IPS-15b (cell line): ENCODE data around the gene SNX13.

ENCODE experiments used
- H3K27me3 ChIP-seq: one replicate; pipeline ENCODE4 v1.6.1; 2013; ENCODE audit warnings: low read length; ENCODE audit not compliant: control insufficient read depth, insufficient read depth
- H3K36me3 ChIP-seq: one replicate; pipeline ENCODE4 v1.6.1; 2013; ENCODE audit warnings: low read length; ENCODE audit not compliant: control insufficient read depth, insufficient read depth
- H3K4me1 ChIP-seq: one replicate; pipeline ENCODE4 v1.6.1; 2013; ENCODE audit warnings: mild to moderate bottlenecking, low read length; ENCODE audit not compliant: control insufficient read depth, insufficient read depth
- H3K4me3 ChIP-seq: one replicate; pipeline ENCODE4 v1.5.1; 2013; ENCODE audit warnings: low read depth, low read length
- H3K9ac ChIP-seq: one replicate; pipeline ENCODE4 v1.6.1; 2013; ENCODE audit warnings: low read depth, mild to moderate bottlenecking, low read length
- H3K9me3 ChIP-seq: one replicate; pipeline ENCODE4 v1.6.1; 2013; ENCODE audit warnings: mild to moderate bottlenecking, low read length; ENCODE audit not compliant: control insufficient read depth, insufficient read depth

The SNX13 gene

DNA sequence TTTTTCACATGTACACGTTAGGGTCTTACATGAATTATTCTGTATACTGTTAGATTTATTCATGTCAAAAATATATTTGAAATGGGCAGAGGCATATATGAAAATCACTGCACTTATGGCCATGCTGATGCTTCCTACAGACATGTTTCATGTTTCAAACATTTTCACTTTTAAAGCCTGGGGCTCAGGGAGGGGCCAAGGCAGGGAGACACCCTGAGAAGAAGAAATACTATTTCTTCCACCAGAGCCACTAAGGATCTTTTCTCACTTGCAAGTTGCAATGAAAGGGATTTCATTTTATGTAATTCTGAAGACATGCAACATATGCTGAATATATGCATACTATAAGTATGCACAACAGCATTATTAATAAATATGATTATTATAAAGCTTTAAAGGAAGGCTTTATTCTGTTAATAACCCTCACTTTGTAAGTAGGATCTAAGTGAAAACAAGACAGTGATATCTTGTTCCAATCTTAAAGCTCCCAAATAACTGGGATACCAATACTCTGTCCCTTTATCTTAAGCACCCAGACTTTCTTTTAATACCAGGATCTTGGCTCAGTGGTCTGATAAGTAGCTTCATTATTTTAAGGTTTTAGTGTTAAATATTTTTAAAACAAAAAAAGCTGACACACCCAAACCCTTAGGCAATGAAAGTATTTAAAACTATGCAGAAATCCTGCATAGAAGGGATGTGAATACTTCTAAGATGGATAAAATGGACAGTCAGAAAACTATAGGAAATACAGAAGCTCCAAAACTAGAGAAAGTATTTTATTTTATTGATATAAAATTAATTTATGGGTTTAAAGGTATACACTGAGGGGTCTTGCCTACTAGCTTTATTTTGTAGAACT, 148.0 kb downstream of the SNX13 start:
- Histone ChIP-seq H3K4me1 (no peaks in the 10 kb centered on the region), H3K9ac (no peak overlapping the region), H3K9me3 (no peaks in the 10 kb centered on the region), H3K4me3 (no peak overlapping the region), H3K36me3 (no peaks in the 10 kb centered on the region), H3K27me3 (no peaks in the 10 kb centered on the region)

DNA sequence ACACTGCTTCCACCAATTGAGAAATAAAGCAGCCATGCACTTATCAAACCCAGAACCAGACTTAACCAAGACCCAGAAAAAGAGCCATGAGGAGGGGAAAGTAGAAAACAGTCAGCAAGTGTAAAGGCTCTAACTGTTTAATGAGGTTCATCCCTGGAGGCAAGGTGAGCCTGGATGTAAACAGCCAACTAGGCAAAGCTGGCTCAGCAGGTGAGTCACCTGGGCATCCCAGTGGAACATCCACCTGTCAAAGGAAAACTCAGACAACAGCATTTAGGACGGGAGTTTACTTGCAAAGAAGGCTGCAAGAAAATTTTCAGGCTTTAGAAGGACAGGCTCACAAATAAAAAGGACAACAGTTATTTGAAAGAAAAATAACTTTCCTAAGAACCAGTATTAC, 153.0 kb downstream of the SNX13 start:
- Histone ChIP-seq H3K36me3 (no peaks in the 10 kb centered on the region), H3K4me3 (no peak overlapping the region), H3K27me3 (no peaks in the 10 kb centered on the region), H3K9me3 (no peaks in the 10 kb centered on the region), H3K4me1 (no peaks in the 10 kb centered on the region), H3K9ac (no peak overlapping the region)

DNA sequence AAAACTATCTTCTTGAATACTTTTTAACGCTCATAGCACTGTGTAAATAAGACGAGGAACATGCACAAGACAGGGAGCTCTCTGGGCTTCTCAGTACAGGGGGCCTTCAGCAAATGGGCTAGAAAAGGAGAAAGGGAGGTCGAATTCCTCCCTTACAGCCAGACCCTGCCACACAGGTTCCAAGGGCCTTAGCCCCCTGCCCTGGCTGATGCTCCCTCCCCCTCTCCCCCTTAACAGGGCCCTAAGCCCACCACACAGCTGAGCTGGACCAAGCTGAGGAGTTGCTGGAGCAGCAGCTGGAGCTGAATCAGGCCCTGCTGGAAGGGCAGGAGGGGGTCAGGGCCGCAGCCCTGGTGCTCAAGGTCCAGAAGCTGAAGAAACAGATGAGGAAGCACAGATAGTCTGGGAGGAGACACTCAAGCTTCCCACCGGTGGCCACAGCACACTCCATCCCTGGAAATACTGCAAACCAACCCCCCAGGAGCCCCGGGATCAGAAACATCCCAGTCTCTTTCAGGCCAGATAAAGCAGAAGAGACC, 153.9 kb downstream of the SNX13 start:
- no peaks in the 10 kb centered on the region for H3K4me1 ChIP-seq
- H3K4me3 ChIP-seq, result no peak overlapping the region
- H3K9ac ChIP-seq, result no peak overlapping the region
- H3K36me3 ChIP-seq, result no peaks in the 10 kb centered on the region
- H3K9me3 ChIP-seq, result no peaks in the 10 kb centered on the region
- H3K27me3 ChIP-seq, result no peaks in the 10 kb centered on the region

DNA sequence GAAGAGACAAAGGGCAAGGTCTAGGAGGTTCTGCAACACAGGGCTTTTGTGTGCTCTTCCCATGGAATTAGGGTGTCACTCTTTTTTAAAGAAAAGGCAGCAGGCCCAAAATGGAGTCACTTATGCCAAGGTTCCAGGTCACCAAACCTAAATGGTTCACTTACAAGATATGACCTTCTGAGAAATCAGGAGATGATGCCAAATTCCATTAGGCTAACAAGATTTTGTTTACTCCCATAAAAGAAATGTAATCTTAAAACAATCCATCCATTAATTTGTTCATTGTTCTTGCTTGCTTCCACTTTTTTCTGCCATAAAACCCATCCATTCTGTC, 158.1 kb downstream of the SNX13 start:
- Histone ChIP-seq H3K9me3 (no peaks in the 10 kb centered on the region), H3K4me3 (no peak overlapping the region), H3K27me3 (no peaks in the 10 kb centered on the region), H3K4me1 (no peaks in the 10 kb centered on the region), H3K36me3 (no peaks in the 10 kb centered on the region), H3K9ac (no peak overlapping the region)

DNA sequence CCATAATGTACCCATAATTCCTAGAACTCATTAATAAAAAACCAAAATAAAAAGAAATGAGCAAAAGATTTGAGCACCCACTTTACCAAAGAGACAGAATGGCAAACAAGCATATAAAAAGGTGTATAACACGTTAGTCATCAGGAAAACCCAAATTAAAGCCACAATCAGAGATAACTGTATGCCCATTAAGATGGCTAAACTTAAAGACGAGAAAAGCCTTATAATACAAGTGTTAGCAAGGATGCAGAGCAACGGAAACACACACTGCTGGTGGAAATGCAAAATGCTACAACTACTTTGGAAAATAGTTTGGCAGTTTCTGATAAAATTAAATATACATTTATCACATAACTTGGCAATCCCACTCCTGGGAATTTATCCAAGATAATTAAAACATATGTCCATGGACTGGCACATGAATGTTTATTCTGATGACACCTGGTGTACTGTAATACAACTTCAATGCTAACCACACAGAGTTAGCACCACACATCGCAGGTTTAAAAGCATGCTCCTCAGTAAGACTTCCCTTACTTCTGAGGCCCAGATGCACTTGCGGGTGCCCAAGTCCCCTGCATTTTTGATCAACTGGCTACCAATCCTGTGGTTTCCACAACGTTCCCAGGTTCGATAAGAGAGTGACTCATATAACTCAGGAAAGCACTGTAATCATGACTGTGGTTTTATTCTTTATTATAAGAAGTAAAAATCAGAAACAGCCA, 158.6 kb downstream of the SNX13 start:
- H3K9ac ChIP-seq, result no peak overlapping the region
- H3K27me3 ChIP-seq, result no peaks in the 10 kb centered on the region
- H3K4me3 ChIP-seq, result no peak overlapping the region
- H3K4me1 ChIP-seq, result no peaks in the 10 kb centered on the region
- H3K9me3 ChIP-seq, result no peaks in the 10 kb centered on the region
- no peaks in the 10 kb centered on the region for H3K36me3 ChIP-seq

DNA sequence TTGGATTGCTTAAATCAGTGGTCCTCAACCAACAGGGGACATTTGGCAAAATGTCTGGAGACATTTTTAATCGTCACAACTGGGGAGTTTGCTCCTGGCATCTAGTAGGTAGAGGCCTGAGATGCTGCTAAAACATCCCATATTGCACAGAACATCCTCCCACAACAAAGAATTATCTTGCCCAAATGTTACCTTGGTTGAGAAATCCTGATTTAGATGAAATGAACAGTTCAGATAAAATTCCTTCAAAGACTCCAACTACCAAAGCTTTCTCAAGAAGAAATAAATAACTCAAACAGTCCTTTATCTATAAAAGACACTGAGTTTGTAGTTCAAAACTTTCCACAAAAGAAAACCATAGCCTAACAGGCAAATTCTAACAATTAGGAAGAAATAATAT, 160.9 kb downstream of the SNX13 start:
- Histone ChIP-seq H3K4me3 (no peak overlapping the region), H3K27me3 (no peaks in the 10 kb centered on the region), H3K9me3 (no peaks in the 10 kb centered on the region), H3K4me1 (no peaks in the 10 kb centered on the region), H3K9ac (no peak overlapping the region), H3K36me3 (no peaks in the 10 kb centered on the region)

DNA sequence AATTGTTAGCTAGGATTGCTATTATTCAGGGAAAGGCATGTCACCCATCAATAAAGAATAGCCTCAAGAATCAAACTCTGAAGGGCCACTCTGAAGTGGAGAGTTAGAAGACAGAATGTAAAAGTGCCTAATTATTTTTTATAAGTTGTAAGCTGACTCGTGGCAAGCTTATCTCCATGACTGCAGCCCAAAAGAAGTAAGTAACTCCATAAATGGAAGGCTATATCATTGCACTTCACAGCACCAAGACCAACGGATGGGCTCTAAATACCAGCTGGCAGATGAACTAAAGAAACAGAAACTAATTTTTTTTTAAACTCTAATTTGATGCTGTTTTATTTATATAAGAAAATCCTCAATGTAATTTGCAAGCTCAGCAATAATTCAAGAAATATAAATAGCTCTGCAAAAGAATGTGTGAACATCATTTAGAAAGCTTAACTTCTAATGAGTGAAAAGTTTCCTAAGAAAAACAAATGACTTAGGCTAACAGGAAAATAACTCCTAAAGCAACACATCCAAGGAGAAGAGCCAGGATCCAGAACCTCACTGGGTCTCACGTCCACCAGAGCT, 165.5 kb downstream of the SNX13 start:
- Histone ChIP-seq H3K9ac (no peak overlapping the region), H3K36me3 (no peaks in the 10 kb centered on the region), H3K27me3 (no peaks in the 10 kb centered on the region), H3K4me3 (no peak overlapping the region), H3K4me1 (peaks cover 10% of the 10 kb centered on the region), H3K9me3 (no peaks in the 10 kb centered on the region)

DNA sequence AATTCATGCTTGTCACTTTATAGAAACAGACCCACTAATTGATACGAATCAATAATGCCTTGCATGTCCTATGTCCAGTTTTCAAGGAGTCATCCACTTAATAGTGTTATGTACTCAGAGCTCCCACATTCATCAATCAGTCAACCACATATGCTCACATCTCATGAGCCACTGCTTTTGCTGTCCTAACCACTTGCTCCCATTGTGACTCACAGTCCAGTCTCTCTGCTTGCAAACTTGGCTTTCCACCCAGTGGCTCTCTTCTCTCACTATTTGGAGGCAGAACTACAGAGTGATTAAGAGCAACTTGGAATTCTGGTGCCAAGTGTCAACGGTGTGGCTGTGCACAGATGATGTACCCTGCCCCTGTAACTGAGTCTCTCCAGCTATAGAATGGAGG, 166.0 kb downstream of the SNX13 start:
- no peaks in the 10 kb centered on the region for H3K36me3 ChIP-seq
- no peaks in the 10 kb centered on the region for H3K9me3 ChIP-seq
- peaks cover 10% of the 10 kb centered on the region for H3K4me1 ChIP-seq
- no peak overlapping the region for H3K4me3 ChIP-seq
- no peak overlapping the region for H3K9ac ChIP-seq
- H3K27me3 ChIP-seq, result no peaks in the 10 kb centered on the region

DNA sequence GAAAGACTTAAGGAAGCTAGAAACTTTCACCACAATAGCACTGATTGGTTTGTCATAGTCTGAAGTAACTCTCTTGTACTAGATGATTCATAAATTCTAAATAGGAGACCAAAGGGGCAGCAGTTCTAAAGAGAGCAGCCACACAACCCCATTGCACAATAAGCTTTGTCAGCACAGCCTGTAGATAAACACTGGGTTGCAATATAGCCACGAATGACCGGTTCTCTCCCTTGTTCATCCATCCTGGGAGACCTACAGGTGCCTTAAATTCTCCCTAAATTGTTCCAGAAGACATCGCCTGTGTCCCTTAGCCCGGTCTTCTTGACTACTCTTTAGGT, 167.0 kb downstream of the SNX13 start:
- no peak overlapping the region for H3K9ac ChIP-seq
- H3K4me3 ChIP-seq, result no peak overlapping the region
- no peaks in the 10 kb centered on the region for H3K36me3 ChIP-seq
- no peaks in the 10 kb centered on the region for H3K9me3 ChIP-seq
- no peaks in the 10 kb centered on the region for H3K27me3 ChIP-seq
- H3K4me1 ChIP-seq, result peaks cover 10% of the 10 kb centered on the region

DNA sequence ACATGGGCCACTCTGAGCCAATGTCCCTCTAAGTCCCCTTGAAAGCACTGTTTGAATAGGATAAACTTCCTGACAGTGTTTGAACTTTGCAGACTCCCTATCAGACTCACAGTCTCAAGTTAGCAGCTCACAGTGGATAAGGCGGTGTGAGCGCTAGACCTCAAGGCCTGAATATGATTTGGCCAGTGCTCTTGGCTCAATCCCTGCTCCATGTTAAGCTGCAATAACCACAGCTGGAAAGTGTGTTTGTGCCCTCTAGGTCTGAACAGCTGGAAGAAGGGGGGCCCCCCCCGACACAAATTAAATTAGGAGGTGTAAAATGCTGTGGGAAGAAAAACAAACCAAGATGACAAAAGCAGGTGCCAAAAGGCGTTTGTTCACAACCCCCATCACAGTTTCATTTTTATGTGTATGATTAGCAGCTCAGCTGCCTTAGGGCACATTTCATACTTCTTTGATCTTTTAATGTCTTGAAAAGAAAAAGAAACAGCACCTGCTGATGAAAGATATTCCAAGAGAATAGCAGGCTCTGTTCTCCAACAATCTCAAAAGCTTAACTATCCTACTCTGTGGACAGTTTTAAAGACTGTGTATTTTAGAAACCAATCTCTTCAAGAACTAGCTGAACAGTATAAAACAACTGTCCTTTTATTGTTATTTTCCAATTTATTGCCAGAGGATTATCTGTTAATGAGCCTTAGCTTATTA, 167.6 kb downstream of the SNX13 start:
- Histone ChIP-seq H3K9me3 (no peaks in the 10 kb centered on the region), H3K27me3 (no peaks in the 10 kb centered on the region), H3K36me3 (no peaks in the 10 kb centered on the region), H3K4me1 (peaks cover 10% of the 10 kb centered on the region), H3K9ac (no peak overlapping the region), H3K4me3 (no peak overlapping the region)

DNA sequence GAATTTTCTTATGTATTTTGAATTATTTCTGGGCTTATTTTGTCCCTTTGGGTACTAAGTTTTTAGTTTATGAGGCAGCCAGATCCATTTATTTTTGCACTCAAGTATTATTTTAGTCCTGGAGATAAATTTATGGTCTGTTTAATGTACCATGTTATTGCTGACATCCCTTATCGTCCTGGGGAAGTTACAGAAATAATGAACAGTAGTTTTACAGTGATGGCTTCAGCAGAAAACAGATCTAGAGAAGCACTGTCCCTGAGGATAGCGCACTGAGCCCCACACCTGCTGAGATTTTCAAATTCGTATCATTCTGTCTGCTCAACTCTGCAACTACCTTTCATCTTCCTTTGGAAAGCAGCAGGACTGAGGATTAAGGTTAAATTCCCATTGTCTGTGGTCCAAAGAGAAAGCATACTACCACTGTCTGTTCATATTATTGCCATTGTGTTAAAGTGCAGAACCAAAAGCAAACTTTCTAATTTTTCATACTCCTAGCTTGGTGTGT, 168.3 kb downstream of the SNX13 start:
- peaks cover 10% of the 10 kb centered on the region for H3K4me1 ChIP-seq

More for the DNA sequence above, 168.3 kb downstream of the SNX13 start:
- Histone ChIP-seq H3K4me3 (no peak overlapping the region), H3K9me3 (no peaks in the 10 kb centered on the region), H3K9ac (no peak overlapping the region), H3K27me3 (no peaks in the 10 kb centered on the region), H3K36me3 (no peaks in the 10 kb centered on the region)
